Breast epithelium (tissue), 3 donors: ENCODE results near the gene FAM78B.
A peak's percentile ranks its signal among the peaks of the same experiment; 100 is the strongest.

Source experiments
- POLR2A ChIP-seq: fragments of 450-650 bp; IDR thresholded peaks from one replicate; pipeline ENCODE4 v1.6.1; 2016; ENCODE audit warnings: antibody characterized with exemption, mild to moderate bottlenecking, moderate library complexity
- POLR2AphosphoS5 ChIP-seq, 3 donors: sonication (generic); formaldehyde crosslinking; IDR thresholded peaks; one replicate each; pipeline ENCODE4 v1.6.1; 2017; ENCODE audit warnings: antibody characterized with exemption in 3 of 3
- TF ChIP-seq, protein P1 (sequence below), 3 donors: fragments of 450-650 bp; IDR thresholded peaks; one replicate each; pipeline ENCODE4 v1.5.1; 2016 to 2017; ENCODE audit warnings: antibody characterized with exemption in 3 of 3, mild to moderate bottlenecking in 3 of 3, moderate library complexity in 3 of 3

DNA sequence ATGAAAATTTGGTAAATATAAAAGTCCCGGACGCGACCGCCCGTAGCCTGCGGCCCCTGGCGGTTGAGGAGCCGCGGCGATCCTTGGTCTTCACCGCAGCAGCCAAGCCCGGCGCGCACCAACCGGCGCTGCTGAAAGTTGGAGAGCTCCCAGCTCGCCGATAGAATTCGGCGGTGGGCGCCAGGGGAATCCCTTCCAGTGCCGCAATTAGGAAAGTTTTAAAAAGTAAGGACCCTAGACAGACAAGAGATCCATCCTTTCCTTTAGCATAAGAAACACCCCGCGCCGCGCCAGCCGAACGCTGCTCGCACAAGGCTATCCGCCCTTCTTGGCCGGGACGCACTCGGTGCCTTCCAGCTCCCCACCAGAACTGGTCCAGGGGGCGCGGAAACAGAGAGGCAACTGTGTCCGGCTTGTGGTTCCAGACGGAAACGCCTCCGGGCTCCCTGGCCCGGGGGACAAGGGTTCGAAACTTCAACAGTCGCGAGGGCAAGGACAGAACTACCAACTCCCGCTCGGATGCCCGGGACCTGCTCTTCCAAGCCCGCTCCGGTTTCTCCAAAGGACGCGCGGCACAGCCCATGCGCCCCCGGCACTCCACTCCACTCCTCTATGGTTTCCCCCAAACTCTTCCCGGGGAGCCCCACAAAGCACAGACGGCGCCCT is 1.7 kb downstream of the FAM78B start:
- TF ChIP-seq, protein P1, sequence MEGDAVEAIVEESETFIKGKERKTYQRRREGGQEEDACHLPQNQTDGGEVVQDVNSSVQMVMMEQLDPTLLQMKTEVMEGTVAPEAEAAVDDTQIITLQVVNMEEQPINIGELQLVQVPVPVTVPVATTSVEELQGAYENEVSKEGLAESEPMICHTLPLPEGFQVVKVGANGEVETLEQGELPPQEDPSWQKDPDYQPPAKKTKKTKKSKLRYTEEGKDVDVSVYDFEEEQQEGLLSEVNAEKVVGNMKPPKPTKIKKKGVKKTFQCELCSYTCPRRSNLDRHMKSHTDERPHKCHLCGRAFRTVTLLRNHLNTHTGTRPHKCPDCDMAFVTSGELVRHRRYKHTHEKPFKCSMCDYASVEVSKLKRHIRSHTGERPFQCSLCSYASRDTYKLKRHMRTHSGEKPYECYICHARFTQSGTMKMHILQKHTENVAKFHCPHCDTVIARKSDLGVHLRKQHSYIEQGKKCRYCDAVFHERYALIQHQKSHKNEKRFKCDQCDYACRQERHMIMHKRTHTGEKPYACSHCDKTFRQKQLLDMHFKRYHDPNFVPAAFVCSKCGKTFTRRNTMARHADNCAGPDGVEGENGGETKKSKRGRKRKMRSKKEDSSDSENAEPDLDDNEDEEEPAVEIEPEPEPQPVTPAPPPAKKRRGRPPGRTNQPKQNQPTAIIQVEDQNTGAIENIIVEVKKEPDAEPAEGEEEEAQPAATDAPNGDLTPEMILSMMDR (IDR thresholded peaks at IDR 0.05) = peak in 1 of 3 donors; percentile 0
- TF ChIP-seq POLR2A = no peak
- no peak for TF ChIP-seq POLR2AphosphoS5 (IDR thresholded peaks at IDR 0.05)
